PC-3 (cell line): ENCODE measurements around the gene HMGXB3.

Experiments used
- CTCF ChIP-seq: fragments of 300-600 bp; sonication (generic); conservative IDR thresholded peaks from 2 replicates; pipeline ENCODE4 v1.5.1; 2017; ENCODE audit warnings: antibody characterized with exemption, low read depth, mild to moderate bottlenecking, low read length
- EZH2 ChIP-seq: fragments of 300-600 bp; sonication (generic); IDR thresholded peaks from one replicate; pipeline ENCODE4 v1.6.1; 2017; ENCODE audit warnings: antibody characterized with exemption, mild to moderate bottlenecking, low read length; ENCODE audit not compliant: unreplicated experiment

- TF ChIP-seq CTCF (no peak), EZH2 (no peak)
Observed at GRCh38 chr5:150085950-150086715, 85.6 kb downstream of the HMGXB3 start, which contains the start of gene CSF1R.
